GOT3 (cell line): ENCODE data around the gene PTPRR.
A peak's percentile ranks its signal among the peaks of the same experiment; 100 is the strongest.

Experiments used
- DNase-seq: peaks from one replicate; lab custom pipeline; 2025; ENCODE audit warnings: mixed read lengths; lab: John Stamatoyannopoulos, UW

PTPRR gene

DNA sequence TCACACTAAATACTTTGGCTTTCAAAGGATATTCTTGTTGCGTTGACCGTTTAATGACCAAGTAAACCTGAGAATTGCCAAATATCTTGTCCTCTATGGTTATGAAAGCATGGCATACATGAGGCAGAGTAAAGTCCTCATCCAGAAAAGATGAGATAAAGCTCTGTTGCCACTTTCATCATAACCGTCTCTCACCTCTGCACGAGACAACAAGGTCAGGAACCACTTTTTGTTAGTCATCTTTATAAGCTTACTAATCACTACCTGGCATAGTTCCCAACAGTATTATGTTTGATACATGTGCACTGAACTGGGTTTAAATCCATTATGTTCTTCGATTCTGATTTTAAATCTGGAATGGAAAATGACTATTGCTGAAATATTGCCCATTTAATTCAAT is 314.6 kb downstream of the PTPRR start:
- no peak for DNase-seq

DNA sequence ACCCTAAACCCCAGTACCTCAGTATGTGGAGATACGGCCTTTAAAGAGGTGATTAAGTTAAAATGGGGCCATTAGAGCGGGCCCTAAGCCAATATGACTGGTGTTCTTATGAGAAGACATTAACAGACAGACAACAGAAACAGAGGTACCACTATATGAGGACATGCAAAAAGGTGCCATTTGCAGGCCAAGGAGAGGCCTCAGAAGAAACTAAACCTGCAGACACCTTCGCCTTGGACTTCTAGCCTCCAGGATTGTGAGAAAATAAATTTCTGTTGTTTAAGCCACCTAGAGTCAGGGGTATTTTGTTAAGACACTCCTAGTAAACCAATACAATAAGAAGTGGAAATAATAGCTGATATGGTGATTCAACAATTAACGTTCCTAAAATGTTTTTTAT is 315.9 kb downstream of the PTPRR start:
- no peak for DNase-seq

DNA sequence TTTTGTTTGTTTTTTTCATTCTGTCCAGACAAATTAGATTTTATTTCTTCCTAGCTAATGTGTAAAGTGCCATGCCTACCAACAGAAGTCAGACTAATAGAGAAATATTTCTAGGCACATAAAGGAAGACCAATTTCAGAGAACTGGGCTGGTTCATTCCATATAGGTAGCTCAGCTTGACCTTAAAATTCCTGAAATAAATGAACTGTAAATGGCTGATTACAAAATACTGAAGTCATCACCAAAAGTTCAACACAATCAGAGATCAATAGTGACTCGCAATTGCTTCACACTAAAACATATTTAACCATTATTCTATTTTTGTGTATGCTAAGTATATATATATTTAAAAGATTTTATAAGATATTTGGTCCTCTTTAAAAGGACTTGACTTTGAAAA is 317.5 kb downstream of the PTPRR start:
- no peak for DNase-seq

DNA sequence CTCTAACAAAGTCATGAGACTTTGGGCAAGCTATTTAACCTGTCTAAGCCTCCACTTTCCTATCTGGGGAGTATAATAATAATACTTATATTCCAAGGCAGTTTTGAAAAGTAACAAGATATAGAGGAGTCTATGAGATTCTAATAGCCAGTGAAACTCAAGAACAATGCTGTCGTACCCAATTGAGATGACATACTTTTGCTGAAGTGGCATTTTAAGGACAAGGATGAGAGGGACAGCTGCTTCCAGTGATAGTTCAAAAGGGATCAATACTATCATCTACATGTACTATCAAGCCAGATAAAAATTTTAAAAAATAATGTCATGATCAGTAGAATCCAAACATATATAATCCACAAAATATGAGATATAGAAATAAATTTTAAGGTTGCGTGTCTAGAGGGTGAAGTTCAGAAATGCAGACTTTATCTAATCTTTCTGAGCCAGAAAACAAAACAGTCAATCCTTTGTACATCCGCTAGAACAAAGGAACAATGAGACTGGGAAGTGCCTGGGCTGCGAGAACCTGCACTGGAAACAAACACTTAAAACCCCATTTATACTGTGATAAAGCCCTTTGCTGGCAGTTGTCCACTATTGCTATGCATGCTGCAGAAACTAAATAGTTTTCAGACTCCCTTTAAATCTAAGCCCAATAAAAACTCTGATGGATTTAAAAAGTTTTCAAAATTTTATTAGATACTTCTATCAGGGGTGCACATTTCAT is 321.9 kb downstream of the PTPRR start:
- DNase-seq, result no peak

DNA sequence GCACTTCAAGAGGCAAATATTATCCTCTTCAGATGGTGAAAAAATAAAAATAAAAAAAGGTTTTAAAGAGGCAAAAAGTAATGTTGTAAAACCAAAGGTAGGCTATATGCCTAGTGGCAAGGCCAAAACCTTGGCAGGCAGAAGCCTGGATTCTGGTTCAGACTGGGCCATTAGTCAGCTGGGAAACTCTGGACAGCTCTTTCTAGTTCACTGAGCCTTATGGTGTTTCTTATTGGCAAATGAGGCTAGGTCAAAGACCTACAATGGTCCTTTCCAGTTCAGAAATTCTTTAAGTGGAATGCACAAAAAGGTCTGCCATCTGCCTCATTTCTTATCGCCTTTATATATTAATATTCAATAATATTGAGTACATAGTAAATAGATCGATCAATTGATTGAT is 327.9 kb downstream of the PTPRR start:
- no peak for DNase-seq

DNA sequence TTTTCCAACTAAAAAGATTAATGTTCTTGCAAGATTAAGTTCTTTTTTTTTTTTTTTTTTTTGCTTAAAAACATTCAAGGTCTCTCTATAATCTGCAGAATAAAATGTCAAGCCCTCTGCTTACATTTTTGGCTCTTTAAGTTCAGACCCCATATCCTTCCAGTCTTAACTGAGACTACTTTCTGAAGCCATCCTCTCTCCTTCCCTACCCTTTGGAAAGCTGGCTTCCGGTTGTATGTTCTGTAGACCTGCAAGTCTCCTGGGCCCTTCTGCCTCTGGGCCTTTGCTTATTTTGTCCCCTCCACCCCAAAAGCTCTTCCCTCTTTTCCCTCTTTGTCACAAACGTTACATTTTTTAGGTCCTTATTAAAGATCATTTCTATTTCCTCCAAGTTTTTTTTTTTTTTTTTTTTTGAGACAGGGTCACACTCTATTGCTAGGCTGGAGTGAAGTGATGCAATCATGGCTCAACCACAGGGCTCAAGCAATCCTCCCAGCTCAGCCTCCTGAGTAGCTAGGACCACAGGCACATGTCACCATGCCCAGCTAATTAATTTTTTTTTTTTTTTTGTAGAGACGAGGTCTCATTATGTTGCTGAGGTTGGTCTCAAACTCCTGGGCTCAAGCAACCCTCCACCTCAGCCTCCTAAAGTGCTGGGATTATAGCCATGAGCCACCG is 329.9 kb downstream of the PTPRR start:
- no peak for DNase-seq

DNA sequence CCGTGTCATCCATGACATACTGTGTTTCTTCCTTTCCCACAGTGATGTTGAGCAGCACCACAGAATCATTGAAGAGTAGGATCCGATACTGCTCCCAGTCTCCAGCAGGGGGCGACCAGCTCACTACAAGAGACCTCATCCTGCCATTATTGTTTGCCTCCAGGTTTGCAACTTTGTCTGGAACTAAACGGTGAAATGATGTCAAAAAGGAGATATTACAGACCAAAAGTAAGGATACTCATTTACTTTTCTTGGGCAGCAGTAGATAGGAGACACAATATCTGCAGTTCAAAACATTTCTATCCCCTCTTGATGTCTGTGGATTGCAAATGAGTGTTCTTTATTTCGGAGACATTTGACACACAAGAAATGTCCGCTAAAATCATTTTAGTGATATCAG is 330.5 kb downstream of the PTPRR start:
- peak; percentile 82 for DNase-seq
